ENCODE data around the gene STX4. TPM values are rescaled to one million over a fixed set of nuclear protein-coding genes. Genes with fewer than 3 reads are reported as not detected.

Gene STX4
- total RNA-seq, 1 experiment from 2014 or later = 26.0 TPM

DNA sequence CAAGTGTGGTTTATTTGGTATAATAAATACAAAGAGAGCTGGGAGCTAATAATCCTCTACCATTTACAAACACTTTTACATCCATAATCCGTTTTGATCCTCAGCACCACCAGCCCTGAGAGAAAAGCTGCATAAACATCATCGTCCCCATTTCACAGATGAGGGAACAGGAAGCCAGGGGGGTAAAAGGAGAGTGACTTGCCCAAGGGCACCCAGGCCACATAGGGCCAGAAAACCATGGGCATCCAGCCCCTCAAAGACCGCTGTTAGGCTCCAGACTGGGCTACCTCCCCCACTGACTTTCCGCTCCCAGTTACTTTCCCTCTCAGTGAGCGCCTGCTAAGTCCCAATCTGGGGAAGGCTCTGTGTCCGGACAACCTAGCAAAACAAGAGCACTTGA lies 29.6 kb upstream of the STX4 start:
- Histone ChIP-seq H3K4me3 (replicated peaks in 1 of 2; ENCODE audit: low read depth in 1 of 2, low read length in 2 of 2) (no peak overlapping the region), H3K36me3 (ENCODE audit: control insufficient read depth in 1 of 2, insufficient read depth in 2 of 2, low read length in 2 of 2) (no peaks in the 10 kb centered on the region), H3K79me2 (ENCODE audit: insufficient read depth, low read length) (no peaks in the 10 kb centered on the region), H3K27me3 (ENCODE audit: insufficient read depth, low read length) (no peaks in the 10 kb centered on the region), H3K4me2 (ENCODE audit: low read length) (no peak overlapping the region), H3K9me3 (ENCODE audit: control insufficient read depth in 1 of 2, insufficient read depth in 1 of 2, low read depth in 1 of 2, low read length in 2 of 2) (no peaks in the 10 kb centered on the region), H3K4me1 (ENCODE audit: control insufficient read depth in 1 of 2, insufficient read depth in 2 of 2, low read length in 2 of 2) (peaks cover 6 to 19% of the 10 kb centered on the region in 2 experiments; a peak in 3 of 4 replicates), H3K27ac (ENCODE audit: low read depth, low read length) (no peak overlapping the region), H3K9ac (ENCODE audit: low read length) (no peak overlapping the region), H2AFZ (ENCODE audit: low read depth, low read length, poor library complexity, severe bottlenecking) (no peak overlapping the region), H4K20me1 (ENCODE audit: insufficient read depth) (no peaks in the 10 kb centered on the region), H3K9me2 (ENCODE audit: insufficient read depth) (no peaks in the 10 kb centered on the region)
- DNase-seq (ENCODE audit: low read depth, low spot score) (no peak), ATAC-seq (no peak)
- intact Hi-C loops (cut with micrococcal nuclease) = no loop called here
- CTCF ChIA-PET = interaction anchor here (1.0 kb wide), 1 partner anchor 19 kb away, joined by 3 read pairs; the partner anchor contains the start of gene HSD3B7
- RAD21 ChIA-PET (ENCODE audit: low non-redundant PET in 1 of 2, low total read pairs in 2 of 2, uncharacterized antibody in 2 of 2, unreplicated experiment in 2 of 2) = no interaction called here
- no TSS peak for BruUV-seq (replicated peaks)
- POLR2A ChIA-PET = no interaction called here
- TF ChIP-seq SIN3A (IDR thresholded peaks at IDR 0.05; ENCODE audit: low read depth) (no peak), SRF (IDR thresholded peaks at IDR 0.05; ENCODE audit: low read depth) (no peak), YY1 (IDR thresholded peaks at IDR 0.05; ENCODE audit: extremely low read depth, insufficient replicate concordance, low read depth, low read length) (no peak)
- TF ChIP-seq, protein P1, sequence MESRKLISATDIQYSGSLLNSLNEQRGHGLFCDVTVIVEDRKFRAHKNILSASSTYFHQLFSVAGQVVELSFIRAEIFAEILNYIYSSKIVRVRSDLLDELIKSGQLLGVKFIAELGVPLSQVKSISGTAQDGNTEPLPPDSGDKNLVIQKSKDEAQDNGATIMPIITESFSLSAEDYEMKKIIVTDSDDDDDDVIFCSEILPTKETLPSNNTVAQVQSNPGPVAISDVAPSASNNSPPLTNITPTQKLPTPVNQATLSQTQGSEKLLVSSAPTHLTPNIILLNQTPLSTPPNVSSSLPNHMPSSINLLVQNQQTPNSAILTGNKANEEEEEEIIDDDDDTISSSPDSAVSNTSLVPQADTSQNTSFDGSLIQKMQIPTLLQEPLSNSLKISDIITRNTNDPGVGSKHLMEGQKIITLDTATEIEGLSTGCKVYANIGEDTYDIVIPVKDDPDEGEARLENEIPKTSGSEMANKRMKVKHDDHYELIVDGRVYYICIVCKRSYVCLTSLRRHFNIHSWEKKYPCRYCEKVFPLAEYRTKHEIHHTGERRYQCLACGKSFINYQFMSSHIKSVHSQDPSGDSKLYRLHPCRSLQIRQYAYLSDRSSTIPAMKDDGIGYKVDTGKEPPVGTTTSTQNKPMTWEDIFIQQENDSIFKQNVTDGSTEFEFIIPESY (IDR thresholded peaks at IDR 0.05; ENCODE audit: extremely low read depth, insufficient replicate concordance, low read length) = no peak

DNA sequence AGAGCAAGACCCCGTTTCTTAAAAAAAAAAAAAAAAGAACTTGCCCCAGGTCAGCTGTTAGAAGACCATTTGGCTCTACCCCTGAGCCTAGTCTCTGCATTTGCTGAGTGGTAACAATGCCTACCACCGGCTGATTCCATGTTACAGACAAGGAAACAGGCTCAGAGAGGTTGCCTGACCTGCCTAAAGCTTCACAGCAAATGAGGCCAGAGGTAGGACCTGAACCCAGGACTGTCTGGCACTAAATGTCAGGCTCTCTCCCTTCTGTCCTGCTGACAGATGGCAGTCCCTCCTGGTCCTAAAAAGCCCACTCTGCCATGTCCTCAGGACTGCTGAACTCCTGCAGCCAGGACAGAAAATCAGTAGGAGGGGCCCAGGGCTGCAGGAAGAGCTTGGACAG lies 28.7 kb upstream of the STX4 start:
- no peak overlapping the region for H3K9ac ChIP-seq (ENCODE audit: low read length)
- intact Hi-C loops (cut with micrococcal nuclease) = no loop called here
- no peaks in the 10 kb centered on the region for H3K9me2 ChIP-seq (ENCODE audit: insufficient read depth)
- CTCF ChIA-PET = no interaction called here
- no peaks in the 10 kb centered on the region for H3K27me3 ChIP-seq (ENCODE audit: insufficient read depth, low read length)
- ATAC-seq = no peak
- no peaks in the 10 kb centered on the region for H3K79me2 ChIP-seq (ENCODE audit: insufficient read depth, low read length)
- H2AFZ ChIP-seq (ENCODE audit: low read depth, low read length, poor library complexity, severe bottlenecking) = no peak overlapping the region
- H3K4me1 ChIP-seq (ENCODE audit: control insufficient read depth in 1 of 2, insufficient read depth in 2 of 2, low read length in 2 of 2) = peaks cover 0 to 10% of the 10 kb centered on the region in 2 experiments; a peak in 2 of 4 replicates
- H3K9me3 ChIP-seq (ENCODE audit: control insufficient read depth in 1 of 2, insufficient read depth in 1 of 2, low read depth in 1 of 2, low read length in 2 of 2) = no peaks in the 10 kb centered on the region
- POLR2A ChIA-PET = no interaction called here
- no peaks in the 10 kb centered on the region for H3K36me3 ChIP-seq (ENCODE audit: control insufficient read depth in 1 of 2, insufficient read depth in 2 of 2, low read length in 2 of 2)
- RAD21 ChIA-PET (ENCODE audit: low non-redundant PET in 1 of 2, low total read pairs in 2 of 2, uncharacterized antibody in 2 of 2, unreplicated experiment in 2 of 2) = no interaction called here
- H4K20me1 ChIP-seq (ENCODE audit: insufficient read depth) = no peaks in the 10 kb centered on the region
- no TSS peak for BruUV-seq (replicated peaks)
- DNase-seq (ENCODE audit: low read depth, low spot score) = no peak
- TF ChIP-seq, protein P2, sequence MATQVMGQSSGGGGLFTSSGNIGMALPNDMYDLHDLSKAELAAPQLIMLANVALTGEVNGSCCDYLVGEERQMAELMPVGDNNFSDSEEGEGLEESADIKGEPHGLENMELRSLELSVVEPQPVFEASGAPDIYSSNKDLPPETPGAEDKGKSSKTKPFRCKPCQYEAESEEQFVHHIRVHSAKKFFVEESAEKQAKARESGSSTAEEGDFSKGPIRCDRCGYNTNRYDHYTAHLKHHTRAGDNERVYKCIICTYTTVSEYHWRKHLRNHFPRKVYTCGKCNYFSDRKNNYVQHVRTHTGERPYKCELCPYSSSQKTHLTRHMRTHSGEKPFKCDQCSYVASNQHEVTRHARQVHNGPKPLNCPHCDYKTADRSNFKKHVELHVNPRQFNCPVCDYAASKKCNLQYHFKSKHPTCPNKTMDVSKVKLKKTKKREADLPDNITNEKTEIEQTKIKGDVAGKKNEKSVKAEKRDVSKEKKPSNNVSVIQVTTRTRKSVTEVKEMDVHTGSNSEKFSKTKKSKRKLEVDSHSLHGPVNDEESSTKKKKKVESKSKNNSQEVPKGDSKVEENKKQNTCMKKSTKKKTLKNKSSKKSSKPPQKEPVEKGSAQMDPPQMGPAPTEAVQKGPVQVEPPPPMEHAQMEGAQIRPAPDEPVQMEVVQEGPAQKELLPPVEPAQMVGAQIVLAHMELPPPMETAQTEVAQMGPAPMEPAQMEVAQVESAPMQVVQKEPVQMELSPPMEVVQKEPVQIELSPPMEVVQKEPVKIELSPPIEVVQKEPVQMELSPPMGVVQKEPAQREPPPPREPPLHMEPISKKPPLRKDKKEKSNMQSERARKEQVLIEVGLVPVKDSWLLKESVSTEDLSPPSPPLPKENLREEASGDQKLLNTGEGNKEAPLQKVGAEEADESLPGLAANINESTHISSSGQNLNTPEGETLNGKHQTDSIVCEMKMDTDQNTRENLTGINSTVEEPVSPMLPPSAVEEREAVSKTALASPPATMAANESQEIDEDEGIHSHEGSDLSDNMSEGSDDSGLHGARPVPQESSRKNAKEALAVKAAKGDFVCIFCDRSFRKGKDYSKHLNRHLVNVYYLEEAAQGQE (IDR thresholded peaks at IDR 0.05; ENCODE audit: low read depth) = no peak
- no peak overlapping the region for H3K4me2 ChIP-seq (ENCODE audit: low read length)
- H3K4me3 ChIP-seq (replicated peaks in 1 of 2; ENCODE audit: low read depth in 1 of 2, low read length in 2 of 2) = no peak overlapping the region
- H3K27ac ChIP-seq (ENCODE audit: low read depth, low read length) = no peak overlapping the region
